Neural crest cell (in vitro differentiated cells): ENCODE results near the gene SORCS2. TPM values are rescaled to one million over a fixed set of nuclear protein-coding genes. Genes with fewer than 3 reads are reported as not detected.

Experiments used
- DNase-seq: peaks from one replicate; pipeline ENCODE4 v3.0.0; 2021; ENCODE audit warnings: low read depth, mixed read lengths, low spot score
- H3K27ac Mint-ChIP-seq: one replicate; pipeline ENCODE4 v1.8.0; 2021; ENCODE audit warnings: mild to moderate bottlenecking, mixed read lengths; ENCODE audit not compliant: unreplicated experiment
- H3K27me3 Mint-ChIP-seq: 2 replicates; pipeline ENCODE4 v1.8.0; 2021; ENCODE audit warnings: low read depth, mild to moderate bottlenecking, mixed read lengths
- H3K36me3 Mint-ChIP-seq: 2 replicates; pipeline ENCODE4 v1.8.0; 2021; ENCODE audit warnings: low read depth, mild to moderate bottlenecking, mixed read lengths
- H3K4me1 Mint-ChIP-seq: 2 replicates; pipeline ENCODE4 v1.8.0; 2021; ENCODE audit warnings: mixed read lengths
- H3K4me3 Mint-ChIP-seq: one replicate; pipeline ENCODE4 v1.8.0; 2021; ENCODE audit warnings: mild to moderate bottlenecking, mixed read lengths
- H3K9me3 Mint-ChIP-seq: 2 replicates; pipeline ENCODE4 v1.8.0; 2021; ENCODE audit warnings: mixed read lengths
- total RNA-seq: library from RNA; stranded (reverse); gene quantifications from 2 replicates; pipeline ENCODE4 v1.2.1, GENCODE V29; 2021
- TF ChIP-seq, protein P1 (sequence below): fragments of 200-600 bp; sonication (generic); conservative IDR thresholded peaks from 2 replicates; pipeline ENCODE4 v1.5.0; 2021; ENCODE audit warnings: antibody characterized with exemption, mild to moderate bottlenecking

The SORCS2 gene
- total RNA-seq, 1 donor from 2014 or later = 1.1 TPM

DNA sequence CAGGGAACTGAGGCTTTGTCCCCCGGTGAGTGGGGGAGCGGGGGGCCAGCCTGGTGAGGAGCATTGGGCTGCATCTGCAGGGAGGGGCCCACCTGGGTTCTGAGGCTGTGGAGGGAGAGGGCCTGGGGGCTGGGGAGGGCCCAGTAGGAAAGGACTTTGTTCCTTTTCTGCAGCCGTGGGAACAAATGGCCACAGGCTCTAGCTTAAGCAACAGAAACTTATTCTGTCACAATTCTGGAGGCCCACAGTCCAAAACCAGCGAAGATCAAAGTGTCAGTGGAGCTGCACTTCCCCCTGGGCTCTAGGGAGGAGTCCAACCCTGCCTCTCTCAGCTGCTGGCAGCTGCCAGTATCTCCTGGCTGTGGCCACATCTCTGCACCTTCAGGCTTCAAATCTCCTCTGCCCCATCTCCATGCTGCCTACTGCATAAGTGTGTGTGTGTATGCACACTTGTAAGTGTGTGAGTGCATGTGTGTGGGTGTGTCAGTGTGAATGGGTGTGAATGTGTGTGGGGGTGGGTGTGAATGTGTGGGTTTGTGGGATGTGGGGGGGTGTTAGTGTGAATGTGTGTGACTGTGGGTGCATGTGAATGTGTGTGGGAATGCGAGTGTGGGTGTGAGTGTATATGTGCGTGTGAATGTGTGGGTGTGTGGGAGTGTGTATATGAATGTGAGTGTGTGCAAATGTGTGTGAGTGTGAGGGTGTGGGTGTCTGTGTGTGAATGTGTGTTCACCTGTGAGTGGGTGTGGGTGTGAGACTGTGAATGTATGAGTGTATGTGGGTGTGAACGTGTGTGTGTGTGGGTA is 446.8 kb downstream of the SORCS2 start:
- H3K9me3 Mint-ChIP-seq = peaks cover 6% of the 10 kb centered on the region
- no peak overlapping the region for H3K27ac Mint-ChIP-seq
- no peak overlapping the region for H3K4me3 Mint-ChIP-seq
- no peak for DNase-seq
- no peaks in the 10 kb centered on the region for H3K27me3 Mint-ChIP-seq
- peaks cover 6% of the 10 kb centered on the region for H3K4me1 Mint-ChIP-seq
- H3K36me3 Mint-ChIP-seq = no peaks in the 10 kb centered on the region
- TF ChIP-seq, protein P1, sequence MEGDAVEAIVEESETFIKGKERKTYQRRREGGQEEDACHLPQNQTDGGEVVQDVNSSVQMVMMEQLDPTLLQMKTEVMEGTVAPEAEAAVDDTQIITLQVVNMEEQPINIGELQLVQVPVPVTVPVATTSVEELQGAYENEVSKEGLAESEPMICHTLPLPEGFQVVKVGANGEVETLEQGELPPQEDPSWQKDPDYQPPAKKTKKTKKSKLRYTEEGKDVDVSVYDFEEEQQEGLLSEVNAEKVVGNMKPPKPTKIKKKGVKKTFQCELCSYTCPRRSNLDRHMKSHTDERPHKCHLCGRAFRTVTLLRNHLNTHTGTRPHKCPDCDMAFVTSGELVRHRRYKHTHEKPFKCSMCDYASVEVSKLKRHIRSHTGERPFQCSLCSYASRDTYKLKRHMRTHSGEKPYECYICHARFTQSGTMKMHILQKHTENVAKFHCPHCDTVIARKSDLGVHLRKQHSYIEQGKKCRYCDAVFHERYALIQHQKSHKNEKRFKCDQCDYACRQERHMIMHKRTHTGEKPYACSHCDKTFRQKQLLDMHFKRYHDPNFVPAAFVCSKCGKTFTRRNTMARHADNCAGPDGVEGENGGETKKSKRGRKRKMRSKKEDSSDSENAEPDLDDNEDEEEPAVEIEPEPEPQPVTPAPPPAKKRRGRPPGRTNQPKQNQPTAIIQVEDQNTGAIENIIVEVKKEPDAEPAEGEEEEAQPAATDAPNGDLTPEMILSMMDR = no peak

- Mint-ChIP-seq H3K36me3 (no peaks in the 10 kb centered on the region), H3K9me3 (peaks cover 10% of the 10 kb centered on the region), H3K4me1 (peaks cover 5% of the 10 kb centered on the region), H3K27ac (no peak overlapping the region), H3K4me3 (no peak overlapping the region), H3K27me3 (no peaks in the 10 kb centered on the region)
- TF ChIP-seq, protein P1 = no peak
- DNase-seq = no peak
These were observed 447.8 kb downstream of the SORCS2 start for GRCh38 chr4:7640136-7640535.

GRCh38 chr4:7641712-7642111 is 449.4 kb downstream of the SORCS2 start:
- DNase-seq = no peak
- H3K9me3 Mint-ChIP-seq = peaks cover 12% of the 10 kb centered on the region
- no peaks in the 10 kb centered on the region for H3K36me3 Mint-ChIP-seq
- H3K4me1 Mint-ChIP-seq = no peaks in the 10 kb centered on the region
- H3K27ac Mint-ChIP-seq = no peak overlapping the region
- H3K27me3 Mint-ChIP-seq = no peaks in the 10 kb centered on the region
- TF ChIP-seq, protein P1 = no peak
- no peak overlapping the region for H3K4me3 Mint-ChIP-seq

- Mint-ChIP-seq H3K4me1 (peaks cover 9% of the 10 kb centered on the region), H3K9me3 (peaks cover 12% of the 10 kb centered on the region), H3K27ac (no peak overlapping the region), H3K27me3 (no peaks in the 10 kb centered on the region), H3K4me3 (no peak overlapping the region), H3K36me3 (no peaks in the 10 kb centered on the region)
- DNase-seq = no peak
- TF ChIP-seq, protein P1 = no peak
These were observed 450.6 kb downstream of the SORCS2 start for GRCh38 chr4:7642741-7643458.

- Mint-ChIP-seq H3K36me3 (no peaks in the 10 kb centered on the region), H3K27ac (no peak overlapping the region), H3K27me3 (no peaks in the 10 kb centered on the region), H3K4me3 (no peak overlapping the region), H3K9me3 (peaks cover 12% of the 10 kb centered on the region), H3K4me1 (peaks cover 17% of the 10 kb centered on the region)
- TF ChIP-seq, protein P1 = no peak
- no peak for DNase-seq
These were observed 452.8 kb downstream of the SORCS2 start for GRCh38 chr4:7645158-7645557.
